ENCODE data around the gene GIT2.
"Not testable (repeated sequence)": the region's sequence is repeated elsewhere in the genome, so short reads cannot be mapped to it uniquely, and the experiment has no call there.

The GIT2 gene

DNA sequence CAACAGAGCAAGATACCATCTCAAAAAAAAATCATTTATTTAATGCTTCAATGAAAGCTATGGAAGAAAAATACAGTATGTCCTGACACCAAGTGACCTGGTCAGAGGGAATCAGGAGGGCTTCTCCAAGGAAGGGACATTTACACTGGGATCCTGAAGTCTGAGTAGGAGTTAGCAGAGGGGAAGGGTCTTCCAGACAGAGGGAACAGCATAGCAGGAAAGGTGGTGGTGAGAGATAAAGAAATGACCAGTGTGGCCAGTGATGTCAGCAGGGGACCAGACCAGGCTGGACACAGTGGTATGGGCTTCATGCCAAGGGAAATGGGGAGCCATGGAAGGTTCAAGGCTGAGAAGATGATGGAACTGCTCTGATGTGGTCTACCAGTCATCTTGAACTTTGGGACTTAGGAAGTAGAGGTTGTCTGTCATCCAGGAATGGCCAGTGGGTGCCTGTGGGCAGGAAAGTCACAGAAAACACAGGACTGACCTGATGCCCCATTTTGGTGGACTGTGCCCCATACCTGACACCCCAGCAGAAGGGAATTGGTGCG is 103.9 kb downstream of the GIT2 start:
- no peak for DNase-seq (ENCODE audit: low spot score)
- TF ChIP-seq, protein P1, sequence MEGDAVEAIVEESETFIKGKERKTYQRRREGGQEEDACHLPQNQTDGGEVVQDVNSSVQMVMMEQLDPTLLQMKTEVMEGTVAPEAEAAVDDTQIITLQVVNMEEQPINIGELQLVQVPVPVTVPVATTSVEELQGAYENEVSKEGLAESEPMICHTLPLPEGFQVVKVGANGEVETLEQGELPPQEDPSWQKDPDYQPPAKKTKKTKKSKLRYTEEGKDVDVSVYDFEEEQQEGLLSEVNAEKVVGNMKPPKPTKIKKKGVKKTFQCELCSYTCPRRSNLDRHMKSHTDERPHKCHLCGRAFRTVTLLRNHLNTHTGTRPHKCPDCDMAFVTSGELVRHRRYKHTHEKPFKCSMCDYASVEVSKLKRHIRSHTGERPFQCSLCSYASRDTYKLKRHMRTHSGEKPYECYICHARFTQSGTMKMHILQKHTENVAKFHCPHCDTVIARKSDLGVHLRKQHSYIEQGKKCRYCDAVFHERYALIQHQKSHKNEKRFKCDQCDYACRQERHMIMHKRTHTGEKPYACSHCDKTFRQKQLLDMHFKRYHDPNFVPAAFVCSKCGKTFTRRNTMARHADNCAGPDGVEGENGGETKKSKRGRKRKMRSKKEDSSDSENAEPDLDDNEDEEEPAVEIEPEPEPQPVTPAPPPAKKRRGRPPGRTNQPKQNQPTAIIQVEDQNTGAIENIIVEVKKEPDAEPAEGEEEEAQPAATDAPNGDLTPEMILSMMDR (IDR thresholded peaks at IDR 0.05) = no peak
- H3K4me3 ChIP-seq = no peak overlapping the region
- H3K27ac ChIP-seq = no peak overlapping the region

DNA sequence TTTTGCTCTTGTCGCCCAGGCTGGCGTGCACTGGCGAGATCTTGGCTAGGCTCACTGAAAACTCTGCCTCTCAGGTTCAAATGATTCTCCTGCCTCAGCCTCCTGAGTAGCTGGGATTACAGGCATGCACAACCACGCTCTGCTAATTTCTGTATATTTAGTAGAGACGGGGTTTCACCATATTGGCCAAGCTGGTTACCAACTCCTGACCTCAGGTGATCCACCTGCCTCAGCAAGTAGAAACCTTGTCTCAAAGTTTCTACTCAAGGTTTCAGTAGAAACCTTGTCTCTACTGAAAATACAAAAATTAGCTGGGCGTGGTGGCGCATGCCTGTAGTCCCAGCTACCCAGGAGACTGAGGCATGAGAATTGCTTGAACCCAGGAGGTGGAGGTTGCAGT is 104.4 kb downstream of the GIT2 start:
- DNase-seq (ENCODE audit: low spot score); H3K27ac ChIP-seq; H3K4me3 ChIP-seq: not testable (repeated sequence)

DNA sequence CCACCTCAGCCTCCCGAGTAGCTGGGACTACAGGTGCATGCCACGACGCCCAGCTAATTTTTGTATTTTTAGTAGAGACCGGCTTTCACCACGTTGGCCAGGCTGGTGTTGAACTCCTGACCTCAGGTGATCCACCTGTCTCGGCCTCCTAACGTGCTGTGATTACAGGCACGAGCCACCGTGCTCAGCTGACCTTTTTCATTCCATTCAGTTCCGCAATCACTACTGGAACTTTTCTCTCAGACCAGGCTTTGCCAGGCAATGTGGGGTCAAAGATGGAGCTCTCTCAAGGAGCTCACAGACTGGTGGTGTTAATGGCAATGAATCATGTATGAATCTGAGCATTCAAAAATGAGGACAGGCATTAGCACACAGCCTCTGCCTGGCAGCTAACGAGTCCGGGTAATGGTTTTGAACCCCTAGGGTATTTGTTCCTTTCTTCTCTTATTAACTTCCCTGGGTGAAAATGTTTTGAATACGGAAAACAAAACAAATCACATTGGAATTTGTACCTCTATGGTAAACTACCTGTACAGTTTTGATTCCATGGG is 105.5 kb downstream of the GIT2 start:
- TF ChIP-seq, protein P1 (IDR thresholded peaks at IDR 0.05) = no peak
- no peak overlapping the region for H3K4me3 ChIP-seq
- DNase-seq (ENCODE audit: low spot score) = no peak
- H3K27ac ChIP-seq = no peak overlapping the region

DNA sequence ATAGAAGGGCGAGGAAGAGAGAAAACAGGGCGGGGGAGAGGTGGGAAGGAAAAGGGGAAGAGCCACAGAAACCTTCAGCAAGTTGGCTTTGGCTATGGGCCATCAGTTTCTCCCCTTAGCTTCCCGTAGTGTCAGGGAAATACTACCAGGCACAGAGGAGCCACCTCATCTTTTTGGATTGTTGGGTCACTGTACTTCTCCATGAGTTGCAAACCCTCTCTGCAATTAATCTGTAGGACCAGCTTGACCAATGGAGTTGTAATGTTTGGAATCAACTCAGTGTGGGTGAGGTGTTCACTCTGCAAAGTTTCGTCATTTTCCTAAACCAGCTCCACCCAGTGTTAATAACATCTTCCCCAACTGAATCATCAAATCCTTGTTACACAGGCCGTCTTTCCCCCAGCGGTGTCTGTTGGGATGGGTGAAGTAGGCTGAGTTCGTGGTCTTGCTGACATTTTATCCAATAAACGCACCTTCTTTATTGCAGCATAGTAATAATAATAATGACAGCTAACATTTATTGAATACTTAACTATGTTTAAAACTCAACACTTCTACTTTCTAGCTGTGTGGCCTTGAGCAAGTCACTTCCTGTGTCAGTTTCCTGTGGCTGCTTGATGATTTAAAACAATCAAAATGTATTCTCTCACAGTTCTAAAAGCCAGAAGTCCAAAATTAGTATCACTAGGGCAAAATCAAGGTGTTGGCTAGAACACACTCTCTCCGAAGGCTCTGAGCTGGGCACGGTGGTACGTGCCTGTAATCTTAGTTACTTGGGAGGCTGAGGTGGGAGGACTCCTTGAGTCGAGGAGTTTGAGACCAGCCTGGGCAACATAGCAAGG is 107.8 kb downstream of the GIT2 start:
- no peak for DNase-seq (ENCODE audit: low spot score)
- Histone ChIP-seq H3K4me3 (peak overlapping the region; percentile 4), H3K27ac (peak overlapping the region in 1 of 2 donors; percentile 70)
- TF ChIP-seq, protein P1 (IDR thresholded peaks at IDR 0.05) = no peak

DNA sequence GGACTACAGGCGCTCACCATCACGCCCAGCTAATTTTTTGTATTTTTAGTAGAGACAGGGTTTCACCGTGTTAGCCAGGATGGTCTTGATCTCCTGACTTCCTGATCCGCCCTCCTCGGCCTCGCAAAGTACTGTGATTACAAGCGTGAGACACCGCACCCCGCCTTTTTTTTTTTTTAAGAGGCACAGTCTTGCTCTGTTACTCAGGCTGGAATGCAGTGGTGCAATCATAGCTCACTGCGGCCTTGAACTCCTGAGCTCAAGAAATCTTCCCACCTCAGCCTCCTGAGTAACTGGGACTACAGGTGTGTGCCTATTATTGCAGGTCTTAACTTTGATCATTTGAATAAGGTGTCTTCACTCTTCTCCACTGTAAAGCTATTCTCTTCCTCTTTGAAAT is 110.6 kb downstream of the GIT2 start:
- TF ChIP-seq, protein P1 (IDR thresholded peaks at IDR 0.05) = no peak
- no peak for DNase-seq (ENCODE audit: low spot score)
- no peak overlapping the region for H3K27ac ChIP-seq
- no peak overlapping the region for H3K4me3 ChIP-seq

DNA sequence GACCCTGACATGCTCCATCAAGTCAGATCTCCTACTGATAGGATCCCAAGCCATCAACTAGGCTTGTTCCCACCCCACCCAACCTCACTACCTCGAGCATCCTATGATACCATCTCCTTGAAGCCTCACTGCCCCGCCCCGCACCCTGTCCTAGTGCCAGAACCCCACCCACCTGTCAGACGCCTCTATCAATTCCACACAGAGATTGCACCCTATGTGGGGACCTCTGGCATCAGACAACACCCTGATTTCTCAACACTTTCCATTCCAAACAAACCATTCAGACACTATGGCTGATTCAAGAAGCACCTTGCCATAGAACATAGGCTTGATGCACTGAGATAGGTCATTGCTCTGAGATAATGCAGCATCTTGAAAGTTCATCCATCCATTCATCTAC is 112.7 kb downstream of the GIT2 start:
- no peak overlapping the region for H3K27ac ChIP-seq
- TF ChIP-seq, protein P1 (IDR thresholded peaks at IDR 0.05) = no peak

DNA sequence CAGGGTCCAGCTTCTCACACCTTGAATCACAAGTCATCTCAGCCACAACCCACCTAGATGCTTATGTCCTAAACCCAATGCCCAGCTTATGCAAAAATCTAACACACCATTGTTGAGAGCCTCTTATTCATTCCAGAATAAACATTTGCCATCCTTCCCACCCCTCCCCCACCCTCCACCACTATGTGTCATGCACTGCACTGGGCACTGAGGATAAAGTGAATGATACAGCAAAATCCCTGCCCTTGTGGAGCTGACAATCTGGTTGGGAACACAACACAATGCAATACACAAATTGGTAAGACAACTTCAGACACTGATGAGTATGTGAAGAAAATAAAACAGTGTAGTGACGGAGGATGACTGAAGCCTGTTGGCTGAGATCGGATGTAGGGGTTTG is 114.4 kb downstream of the GIT2 start:
- Histone ChIP-seq H3K4me3 (no peak overlapping the region), H3K27ac (no peak overlapping the region)
- DNase-seq (ENCODE audit: low spot score) = no peak
- TF ChIP-seq, protein P1 (IDR thresholded peaks at IDR 0.05) = no peak

More for the DNA sequence above, 112.7 kb downstream of the GIT2 start:
- H3K4me3 ChIP-seq = no peak overlapping the region
- no peak for DNase-seq (ENCODE audit: low spot score)
